Measurements from ENCODE around the gene FAM186B. TPM values are rescaled to one million over a fixed set of nuclear protein-coding genes. Genes with fewer than 3 reads are reported as not detected.

Gene FAM186B
- total and polyA plus RNA-seq, 2 experiments from 2014 or later: 0.21 to 0.38 TPM

DNA sequence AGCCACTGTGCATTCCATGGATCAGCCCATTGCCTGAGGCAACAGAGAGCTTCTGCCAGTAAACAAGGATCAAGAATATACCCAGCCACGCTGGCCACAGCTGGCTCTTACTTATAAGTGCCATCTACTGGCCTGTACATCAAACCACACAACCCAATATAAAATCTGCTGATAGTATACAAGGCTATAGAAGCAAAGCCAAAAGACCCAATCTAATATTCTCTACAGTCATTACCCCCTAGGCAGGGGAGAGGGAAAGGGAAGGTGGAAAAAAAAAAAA is 4.4 kb upstream of the FAM186B start:
- Mint-ChIP-seq H3K9me3 (no peaks in the 10 kb centered on the region; the same call in 2 of the 3 replicates), H3K27me3 (ENCODE audit: insufficient read depth, low read depth, poor library complexity) (peaks cover 8% of the 10 kb centered on the region), H3K27ac (no peak overlapping the region), H3K36me3 (ENCODE audit: low read depth) (no peaks in the 10 kb centered on the region), H3K4me3 (no peak overlapping the region), H3K4me1 (peaks cover 5% of the 10 kb centered on the region; the same call in 1 of the 3 replicates)
- Histone ChIP-seq H3F3A (replicated peaks; ENCODE audit: low read depth) (no peaks in the 10 kb centered on the region), H3K9me2 (ENCODE audit: insufficient read depth) (no peaks in the 10 kb centered on the region), H3K4me3 (no peak overlapping the region), H3K27me3 (ENCODE audit: insufficient read depth) (no peaks in the 10 kb centered on the region), H3K4me1 (ENCODE audit: insufficient read depth) (0 out of 2 replicates have a peak, but pooled peaks cover 4% of the 10 kb centered on the region), H3K79me2 (replicated peaks; ENCODE audit: insufficient read depth) (no peaks in the 10 kb centered on the region), H3K27ac (ENCODE audit: low read depth) (no peak overlapping the region), H3K36me3 (ENCODE audit: insufficient read depth) (no peaks in the 10 kb centered on the region), H4K20me1 (replicated peaks; ENCODE audit: insufficient read depth) (no peaks in the 10 kb centered on the region), H2AFZ (no peak overlapping the region), H3K4me2 (no peak overlapping the region)
- DNase-seq (ENCODE audit: low spot score): no peak
- ATAC-seq: peak; percentile 23; the same call in 1 of the 3 replicates
- TF ChIP-seq, protein P1, sequence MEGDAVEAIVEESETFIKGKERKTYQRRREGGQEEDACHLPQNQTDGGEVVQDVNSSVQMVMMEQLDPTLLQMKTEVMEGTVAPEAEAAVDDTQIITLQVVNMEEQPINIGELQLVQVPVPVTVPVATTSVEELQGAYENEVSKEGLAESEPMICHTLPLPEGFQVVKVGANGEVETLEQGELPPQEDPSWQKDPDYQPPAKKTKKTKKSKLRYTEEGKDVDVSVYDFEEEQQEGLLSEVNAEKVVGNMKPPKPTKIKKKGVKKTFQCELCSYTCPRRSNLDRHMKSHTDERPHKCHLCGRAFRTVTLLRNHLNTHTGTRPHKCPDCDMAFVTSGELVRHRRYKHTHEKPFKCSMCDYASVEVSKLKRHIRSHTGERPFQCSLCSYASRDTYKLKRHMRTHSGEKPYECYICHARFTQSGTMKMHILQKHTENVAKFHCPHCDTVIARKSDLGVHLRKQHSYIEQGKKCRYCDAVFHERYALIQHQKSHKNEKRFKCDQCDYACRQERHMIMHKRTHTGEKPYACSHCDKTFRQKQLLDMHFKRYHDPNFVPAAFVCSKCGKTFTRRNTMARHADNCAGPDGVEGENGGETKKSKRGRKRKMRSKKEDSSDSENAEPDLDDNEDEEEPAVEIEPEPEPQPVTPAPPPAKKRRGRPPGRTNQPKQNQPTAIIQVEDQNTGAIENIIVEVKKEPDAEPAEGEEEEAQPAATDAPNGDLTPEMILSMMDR (conservative IDR thresholded peaks at IDR 0.05; ENCODE audit: low read depth in 2 of 2): peak in 1 of 2 experiments; percentile 39; a peak in 3 of 4 replicates
- TF ChIP-seq, protein P2, sequence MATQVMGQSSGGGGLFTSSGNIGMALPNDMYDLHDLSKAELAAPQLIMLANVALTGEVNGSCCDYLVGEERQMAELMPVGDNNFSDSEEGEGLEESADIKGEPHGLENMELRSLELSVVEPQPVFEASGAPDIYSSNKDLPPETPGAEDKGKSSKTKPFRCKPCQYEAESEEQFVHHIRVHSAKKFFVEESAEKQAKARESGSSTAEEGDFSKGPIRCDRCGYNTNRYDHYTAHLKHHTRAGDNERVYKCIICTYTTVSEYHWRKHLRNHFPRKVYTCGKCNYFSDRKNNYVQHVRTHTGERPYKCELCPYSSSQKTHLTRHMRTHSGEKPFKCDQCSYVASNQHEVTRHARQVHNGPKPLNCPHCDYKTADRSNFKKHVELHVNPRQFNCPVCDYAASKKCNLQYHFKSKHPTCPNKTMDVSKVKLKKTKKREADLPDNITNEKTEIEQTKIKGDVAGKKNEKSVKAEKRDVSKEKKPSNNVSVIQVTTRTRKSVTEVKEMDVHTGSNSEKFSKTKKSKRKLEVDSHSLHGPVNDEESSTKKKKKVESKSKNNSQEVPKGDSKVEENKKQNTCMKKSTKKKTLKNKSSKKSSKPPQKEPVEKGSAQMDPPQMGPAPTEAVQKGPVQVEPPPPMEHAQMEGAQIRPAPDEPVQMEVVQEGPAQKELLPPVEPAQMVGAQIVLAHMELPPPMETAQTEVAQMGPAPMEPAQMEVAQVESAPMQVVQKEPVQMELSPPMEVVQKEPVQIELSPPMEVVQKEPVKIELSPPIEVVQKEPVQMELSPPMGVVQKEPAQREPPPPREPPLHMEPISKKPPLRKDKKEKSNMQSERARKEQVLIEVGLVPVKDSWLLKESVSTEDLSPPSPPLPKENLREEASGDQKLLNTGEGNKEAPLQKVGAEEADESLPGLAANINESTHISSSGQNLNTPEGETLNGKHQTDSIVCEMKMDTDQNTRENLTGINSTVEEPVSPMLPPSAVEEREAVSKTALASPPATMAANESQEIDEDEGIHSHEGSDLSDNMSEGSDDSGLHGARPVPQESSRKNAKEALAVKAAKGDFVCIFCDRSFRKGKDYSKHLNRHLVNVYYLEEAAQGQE (IDR thresholded peaks at IDR 0.05; ENCODE audit: unreplicated experiment): no peak
- no peak for TF ChIP-seq POLR2AphosphoS5 (IDR thresholded peaks at IDR 0.05; ENCODE audit: low read depth)
- no peak for TF ChIP-seq NANOG (IDR thresholded peaks at IDR 0.05; ENCODE audit: borderline replicate concordance)

GRCh38 chr12:49609059-49609874 is 3.8 kb upstream of the FAM186B start:
- 0 out of 2 replicates have a peak, but pooled peaks cover 4% of the 10 kb centered on the region for H3K4me1 ChIP-seq (ENCODE audit: insufficient read depth)
- no peak overlapping the region for H3K4me2 ChIP-seq
- H3K27ac ChIP-seq (ENCODE audit: low read depth): no peak overlapping the region
- peaks cover 6% of the 10 kb centered on the region for H3K27me3 Mint-ChIP-seq (ENCODE audit: insufficient read depth, low read depth, poor library complexity)
- H3K4me3 Mint-ChIP-seq: no peak overlapping the region
- TF ChIP-seq ZNF114 (CRISPR knock-in tag; IDR thresholded peaks at IDR 0.05): no peak
- no peak for TF ChIP-seq JUNB (IDR thresholded peaks at IDR 0.05; ENCODE audit: unreplicated experiment)
- TF ChIP-seq CREB1 (CRISPR knock-in tag; IDR thresholded peaks at IDR 0.05; ENCODE audit: low read depth): no peak
- TF ChIP-seq, protein P1 (conservative IDR thresholded peaks at IDR 0.05; ENCODE audit: low read depth in 2 of 2): peak in 1 of 2 experiments; percentile 10; a peak in 1 of 4 replicates
- TF ChIP-seq NANOG (IDR thresholded peaks at IDR 0.05; ENCODE audit: borderline replicate concordance): no peak
- no peak overlapping the region; the same call in 1 of the 2 replicates for H3K27ac Mint-ChIP-seq
- H3K27me3 ChIP-seq (ENCODE audit: insufficient read depth): no peaks in the 10 kb centered on the region
- H3K36me3 ChIP-seq (ENCODE audit: insufficient read depth): no peaks in the 10 kb centered on the region
- no peaks in the 10 kb centered on the region; the same call in 2 of the 3 replicates for H3K9me3 Mint-ChIP-seq
- no peaks in the 10 kb centered on the region for H3K36me3 Mint-ChIP-seq (ENCODE audit: low read depth)
- no peak overlapping the region for H3K4me3 ChIP-seq
- no peak for DNase-seq (ENCODE audit: low spot score)
- no peak overlapping the region for H2AFZ ChIP-seq
- H4K20me1 ChIP-seq (replicated peaks; ENCODE audit: insufficient read depth): no peaks in the 10 kb centered on the region
- H3K79me2 ChIP-seq (replicated peaks; ENCODE audit: insufficient read depth): no peaks in the 10 kb centered on the region
- peak; percentile 36; the same call in 2 of the 3 replicates for ATAC-seq
- H3K4me1 Mint-ChIP-seq: peaks cover 5% of the 10 kb centered on the region; the same call in 1 of the 3 replicates
- H3F3A ChIP-seq (replicated peaks; ENCODE audit: low read depth): no peaks in the 10 kb centered on the region
- H3K9me2 ChIP-seq (ENCODE audit: insufficient read depth): no peaks in the 10 kb centered on the region

All from GM23338 (cell line).